Left lung (tissue), 10 donors: ENCODE results near the gene KIRREL3. TPM values are rescaled to one million over a fixed set of nuclear protein-coding genes. Genes with fewer than 3 reads are reported as not detected.

ENCODE experiments used
- ATAC-seq: fragments of 200-7000 bp; cut with Tn5 transposase; one replicate; pipeline ENCODE4 v1.9.1; 2020; ENCODE audit warnings: moderate library complexity
- DNase-seq, 4 donors: peaks; one replicate each; pipeline ENCODE4 v3.0.0-alpha.2; 2013 to 2020
- H3K27ac ChIP-seq, 2 donors: fragments of 200-600 bp; sonication (generic) in 1 of 2; one replicate each; pipeline versions ENCODE4 v1.5.0 to v1.8.0; 2020 to 2021
- H3K27me3 ChIP-seq, 2 donors: fragments of 200-600 bp; sonication (generic) in 1 of 2; one replicate each; pipeline versions ENCODE4 v1.5.0 to v1.8.0; 2020 to 2021
- H3K36me3 ChIP-seq, 2 donors: fragments of 200-600 bp; sonication (generic) in 1 of 2; one replicate each; pipeline versions ENCODE4 v1.5.0 to v1.8.0; 2020 to 2021
- H3K4me1 ChIP-seq, 2 donors: fragments of 200-600 bp; one replicate each; pipeline ENCODE4 v1.8.0; 2021
- H3K4me3 ChIP-seq, 2 donors: fragments of 200-600 bp; sonication (generic) in 1 of 2; one replicate each; pipeline versions ENCODE4 v1.5.0 to v1.8.0; 2020 to 2021; ENCODE audit warnings: mild to moderate bottlenecking in 1 of 2
- H3K9me3 ChIP-seq, 2 donors: fragments of 200-600 bp; sonication (generic) in 1 of 2; one replicate each; pipeline versions ENCODE4 v1.5.0 to v1.8.0; 2020 to 2021
- CTCF ChIP-seq, 2 donors: fragments of 200-600 bp; sonication (generic) in 1 of 2; IDR thresholded peaks; one replicate each; pipeline versions ENCODE4 v1.5.0 to v1.8.0; 2021; ENCODE audit warnings: antibody characterized with exemption in 2 of 2
- intact Hi-C, 2 donors: fragments of 100-400 bp; cut with DNase I; formaldehyde crosslinking; loops; one replicate each; pipeline versions ENCODE4 v1.11.2 to v1.14.2; 2022
- polyA plus RNA-seq, 6 donors: library from polyadenylated mRNA; unstranded; fragments of 120-200 nt; gene quantifications; one replicate each; pipeline ENCODE4 v1.2.1, GENCODE V29; 2013; ENCODE audit not compliant: insufficient read length in 6 of 6
- total RNA-seq, 2 donors: library from RNA; stranded (reverse); fragmentation: NEBNext Ultra II Directional; extraction: Animal tissue kit (Norgen Biotek cat#: 25700); gene quantifications; one replicate each; pipeline ENCODE4 v1.2.1, GENCODE V29; 2021
- donor health status: DM: no; HTN: yes; CAD: no.
- donor health status: DM: no; HTN: no; CAD: no.

The KIRREL3 gene
- total and polyA plus RNA-seq, 8 donors = 1.6 to 2.5 (median 2.0) TPM; not detected in 2

- DNase-seq = peak in 1 of 4 donors; percentile 65
- TF ChIP-seq CTCF (IDR thresholded peaks at IDR 0.05) = no peak
- peak; percentile 8 for ATAC-seq
Measured at GRCh38 chr11:126468102-126468521, 532.5 kb downstream of the KIRREL3 start.

GRCh38 chr11:126467471-126467870 lies 533.1 kb downstream of the KIRREL3 start:
- no peak for TF ChIP-seq CTCF (IDR thresholded peaks at IDR 0.05)
- intact Hi-C loops = no loop called here
- no peaks in the 10 kb centered on the region for H3K9me3 ChIP-seq
- no peaks in the 10 kb centered on the region for H3K27me3 ChIP-seq
- H3K36me3 ChIP-seq = no peaks in the 10 kb centered on the region
- DNase-seq = peak in 1 of 4 donors; percentile 45
- peaks cover 9 to 52% of the 10 kb centered on the region in 2 donors for H3K4me1 ChIP-seq
- H3K4me3 ChIP-seq = no peak overlapping the region
- ATAC-seq = no peak
- H3K27ac ChIP-seq = peak overlapping the region; percentile 7 to 31

More at GRCh38 chr11:126468102-126468521, 532.5 kb downstream of the KIRREL3 start:
- peak overlapping the region in 1 of 2 donors; percentile 31 for H3K27ac ChIP-seq
- H3K36me3 ChIP-seq = no peaks in the 10 kb centered on the region
- intact Hi-C loops = no loop called here
- no peak overlapping the region for H3K4me3 ChIP-seq
- H3K4me1 ChIP-seq = peaks cover 9 to 52% of the 10 kb centered on the region in 2 donors
- no peaks in the 10 kb centered on the region for H3K9me3 ChIP-seq
- no peaks in the 10 kb centered on the region for H3K27me3 ChIP-seq

- H3K4me1 ChIP-seq = peaks cover 9 to 52% of the 10 kb centered on the region in 2 donors
Measured at GRCh38 chr11:126467046-126467370, 533.6 kb downstream of the KIRREL3 start.

GRCh38 chr11:126466236-126467045 lies 534.1 kb downstream of the KIRREL3 start:
- TF ChIP-seq CTCF (IDR thresholded peaks at IDR 0.05) = no peak
- Histone ChIP-seq H3K9me3 (no peaks in the 10 kb centered on the region), H3K4me1 (peaks cover 9 to 52% of the 10 kb centered on the region in 2 donors), H3K4me3 (no peak overlapping the region), H3K27ac (peak overlapping the region in 1 of 2 donors; percentile 24), H3K36me3 (no peaks in the 10 kb centered on the region), H3K27me3 (no peaks in the 10 kb centered on the region)
- intact Hi-C loops = no loop called here
- DNase-seq (peak in 1 of 4 donors; percentile 57), ATAC-seq (no peak)

More at GRCh38 chr11:126467046-126467370, 533.6 kb downstream of the KIRREL3 start:
- Histone ChIP-seq H3K36me3 (no peaks in the 10 kb centered on the region), H3K27ac (peak overlapping the region in 1 of 2 donors; percentile 31), H3K27me3 (no peaks in the 10 kb centered on the region), H3K9me3 (no peaks in the 10 kb centered on the region), H3K4me3 (no peak overlapping the region)
- ATAC-seq = no peak
- intact Hi-C loops = no loop called here
- DNase-seq = peak in 1 of 4 donors; percentile 58
- TF ChIP-seq CTCF (IDR thresholded peaks at IDR 0.05) = no peak

- H3K4me1 ChIP-seq = peaks cover 9 to 52% of the 10 kb centered on the region in 2 donors
- intact Hi-C loops = no loop called here
- DNase-seq (peak in 1 of 4 donors; percentile 66), ATAC-seq (peak; percentile 74)
- no peak overlapping the region for H3K4me3 ChIP-seq
- TF ChIP-seq CTCF (IDR thresholded peaks at IDR 0.05) = no peak
- no peaks in the 10 kb centered on the region for H3K36me3 ChIP-seq
- peak overlapping the region in 1 of 2 donors; percentile 24 for H3K27ac ChIP-seq
- H3K27me3 ChIP-seq = no peaks in the 10 kb centered on the region
- H3K9me3 ChIP-seq = no peaks in the 10 kb centered on the region
Measured at GRCh38 chr11:126465573-126466188, 534.9 kb downstream of the KIRREL3 start.
